Measurements from ENCODE around the gene PTPRU. TPM values are rescaled to one million over a fixed set of nuclear protein-coding genes. Genes with fewer than 3 reads are reported as not detected.

PTPRU gene
- total RNA-seq, 4 donors from 2014 or later = 4.3 to 15.9 (median 7.5) TPM

DNA sequence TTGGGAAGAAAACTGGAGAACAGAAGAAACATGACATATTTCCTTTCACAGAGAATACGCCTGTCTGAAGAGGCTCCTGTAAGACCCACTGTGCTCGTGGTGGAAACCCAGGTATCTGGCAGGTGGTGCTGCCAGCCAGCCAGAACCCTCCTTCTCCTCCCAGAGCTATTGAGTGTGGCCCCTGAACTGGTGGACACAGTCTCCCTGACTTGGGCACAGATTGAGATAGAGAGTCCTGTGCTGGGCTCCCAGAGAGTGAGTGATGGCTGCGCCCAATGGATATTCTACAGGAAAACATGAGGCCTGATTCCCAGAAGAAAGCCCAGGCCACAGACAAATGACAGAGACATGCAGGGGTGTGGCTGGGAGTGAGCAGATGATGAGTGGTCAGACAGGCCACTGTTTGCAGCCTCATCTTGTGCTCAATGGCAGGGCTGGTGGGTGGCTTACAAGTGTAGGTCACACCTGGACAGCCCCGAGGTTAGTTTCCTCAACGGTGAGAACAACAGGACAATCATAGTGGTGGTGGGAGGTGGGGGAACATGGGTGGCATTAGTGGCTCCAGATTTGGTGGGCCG is 127.9 kb downstream of the PTPRU start:
- no peaks in the 10 kb centered on the region for H3K9me3 ChIP-seq
- no peak overlapping the region for H3K27ac ChIP-seq
- peaks cover 0 to 49% (median 0%) of the 10 kb centered on the region in 4 donors for H3K27me3 ChIP-seq
- intact Hi-C loops (cut with DNase I) = no loop called here
- TF ChIP-seq, protein P1, sequence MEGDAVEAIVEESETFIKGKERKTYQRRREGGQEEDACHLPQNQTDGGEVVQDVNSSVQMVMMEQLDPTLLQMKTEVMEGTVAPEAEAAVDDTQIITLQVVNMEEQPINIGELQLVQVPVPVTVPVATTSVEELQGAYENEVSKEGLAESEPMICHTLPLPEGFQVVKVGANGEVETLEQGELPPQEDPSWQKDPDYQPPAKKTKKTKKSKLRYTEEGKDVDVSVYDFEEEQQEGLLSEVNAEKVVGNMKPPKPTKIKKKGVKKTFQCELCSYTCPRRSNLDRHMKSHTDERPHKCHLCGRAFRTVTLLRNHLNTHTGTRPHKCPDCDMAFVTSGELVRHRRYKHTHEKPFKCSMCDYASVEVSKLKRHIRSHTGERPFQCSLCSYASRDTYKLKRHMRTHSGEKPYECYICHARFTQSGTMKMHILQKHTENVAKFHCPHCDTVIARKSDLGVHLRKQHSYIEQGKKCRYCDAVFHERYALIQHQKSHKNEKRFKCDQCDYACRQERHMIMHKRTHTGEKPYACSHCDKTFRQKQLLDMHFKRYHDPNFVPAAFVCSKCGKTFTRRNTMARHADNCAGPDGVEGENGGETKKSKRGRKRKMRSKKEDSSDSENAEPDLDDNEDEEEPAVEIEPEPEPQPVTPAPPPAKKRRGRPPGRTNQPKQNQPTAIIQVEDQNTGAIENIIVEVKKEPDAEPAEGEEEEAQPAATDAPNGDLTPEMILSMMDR (IDR thresholded peaks at IDR 0.05) = no peak
- TF ChIP-seq POLR2A (IDR thresholded peaks at IDR 0.05) = no peak
- 78 to 94% methylated on average over 5 to 6 of the region's 6 CpGs for whole genome bisulfite sequencing, 2 donors
- H3K4me3 ChIP-seq = no peak overlapping the region
- no peak for DNase-seq
- no peaks in the 10 kb centered on the region for H3K4me1 ChIP-seq
- no peaks in the 10 kb centered on the region for H3K36me3 ChIP-seq

DNA sequence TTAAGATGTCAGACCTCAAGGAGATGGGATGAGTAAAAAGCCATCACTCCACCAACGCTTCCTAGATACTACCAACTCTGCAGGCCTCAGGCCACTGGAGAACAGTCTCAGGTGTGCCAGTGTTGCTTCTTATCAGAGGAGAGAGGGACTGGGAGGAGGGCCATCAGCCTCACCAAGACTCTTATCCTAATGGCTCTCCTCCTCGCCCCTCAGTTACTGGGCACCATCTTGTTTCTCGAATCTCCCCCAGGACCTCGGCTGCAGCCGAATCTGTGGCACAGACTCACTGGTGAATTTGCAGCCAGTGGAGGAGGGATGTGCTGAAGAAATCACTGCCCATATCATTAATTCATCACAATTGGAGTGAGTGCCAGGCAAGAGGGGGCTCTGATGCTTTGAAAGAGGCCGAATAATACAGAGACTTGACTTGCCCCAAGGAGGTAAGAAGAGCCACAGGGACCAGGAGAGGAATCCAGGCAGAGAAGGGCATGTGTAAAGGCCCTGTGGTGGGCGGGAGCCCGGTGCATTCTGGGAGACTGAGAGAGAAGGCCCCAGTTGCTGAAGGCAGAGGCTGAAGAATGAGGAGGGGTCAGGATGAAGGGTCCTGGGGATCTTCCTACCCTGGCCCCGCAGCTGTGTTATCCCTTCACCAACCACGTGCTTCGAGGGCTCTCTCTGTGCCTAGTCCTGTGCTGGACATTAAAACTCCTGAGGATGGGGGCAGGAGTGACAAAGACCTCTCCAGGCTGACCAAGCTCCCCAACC is 129.8 kb downstream of the PTPRU start:
- Histone ChIP-seq H3K36me3 (no peaks in the 10 kb centered on the region), H3K9me3 (no peaks in the 10 kb centered on the region), H3K27me3 (peaks cover 0 to 57% (median 0%) of the 10 kb centered on the region in 4 donors), H3K27ac (no peak overlapping the region), H3K4me1 (no peaks in the 10 kb centered on the region), H3K4me3 (no peak overlapping the region)
- no peak for DNase-seq
- 78 to 87% methylated on average over 8 to 11 of the region's 11 CpGs for WGBS, 2 donors
- TF ChIP-seq, protein P1 (IDR thresholded peaks at IDR 0.05) = no peak
- no peak for TF ChIP-seq POLR2A (IDR thresholded peaks at IDR 0.05)
- intact Hi-C loops (cut with DNase I) = no loop called here

DNA sequence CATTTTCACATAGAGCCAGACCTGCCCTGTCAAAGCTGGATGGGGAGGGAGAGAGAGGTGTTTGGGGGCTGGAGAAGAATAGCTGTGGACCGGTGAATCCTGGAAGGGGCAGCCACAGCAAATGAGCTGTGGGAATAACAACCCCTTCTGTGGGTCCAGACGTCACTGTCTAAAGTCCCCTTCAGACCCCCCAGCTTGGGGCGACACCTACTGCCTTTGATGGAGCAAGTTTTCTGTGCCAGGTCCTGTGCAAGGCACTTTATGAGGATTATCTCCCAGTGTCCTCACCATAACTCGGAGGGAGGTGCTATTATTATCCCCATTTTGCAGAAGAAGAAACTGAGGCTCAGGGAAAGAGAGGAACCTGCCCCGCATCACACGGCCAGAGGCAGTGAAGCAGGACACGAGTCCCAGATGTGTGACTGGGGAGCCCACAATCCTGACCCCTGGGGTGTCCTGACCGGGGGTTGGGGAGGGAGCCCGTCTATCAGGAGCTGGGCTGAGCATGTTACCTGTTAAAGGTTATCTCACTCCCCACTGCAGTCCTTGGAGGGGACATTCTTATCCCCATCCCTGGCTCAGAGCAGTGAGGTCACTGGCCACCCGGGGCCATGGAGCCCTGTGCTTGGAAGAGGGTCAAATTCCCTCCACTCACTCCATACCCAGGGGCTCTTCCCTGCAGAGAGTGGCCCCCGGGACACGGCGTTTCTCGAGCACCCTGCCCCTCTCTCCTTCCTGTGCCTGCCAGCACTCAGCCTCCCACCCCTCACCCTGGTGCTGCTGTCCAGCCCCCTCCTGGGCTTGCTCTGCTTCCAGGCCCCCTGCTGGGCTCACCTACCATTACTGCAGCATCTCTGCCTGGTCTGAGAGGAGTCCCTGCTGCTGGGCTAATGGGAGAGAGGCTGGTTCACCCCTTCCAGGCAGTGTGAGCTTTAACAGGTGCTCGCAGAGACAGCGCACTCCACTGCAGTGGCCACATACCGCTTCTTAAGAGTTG is 132.9 kb downstream of the PTPRU start:
- no peak overlapping the region for H3K27ac ChIP-seq
- intact Hi-C loops (cut with DNase I) = no loop called here
- TF ChIP-seq, protein P1 (IDR thresholded peaks at IDR 0.05) = no peak
- TF ChIP-seq POLR2A (IDR thresholded peaks at IDR 0.05) = no peak
- DNase-seq = no peak
- H3K9me3 ChIP-seq = no peaks in the 10 kb centered on the region
- WGBS, 2 donors = 63 to 65% methylated on average over 8 to 10 of the region's 17 CpGs
- no peaks in the 10 kb centered on the region for H3K4me1 ChIP-seq
- no peak overlapping the region for H3K4me3 ChIP-seq
- H3K27me3 ChIP-seq = peaks cover 0 to 60% (median 0%) of the 10 kb centered on the region in 4 donors
- no peaks in the 10 kb centered on the region for H3K36me3 ChIP-seq

DNA sequence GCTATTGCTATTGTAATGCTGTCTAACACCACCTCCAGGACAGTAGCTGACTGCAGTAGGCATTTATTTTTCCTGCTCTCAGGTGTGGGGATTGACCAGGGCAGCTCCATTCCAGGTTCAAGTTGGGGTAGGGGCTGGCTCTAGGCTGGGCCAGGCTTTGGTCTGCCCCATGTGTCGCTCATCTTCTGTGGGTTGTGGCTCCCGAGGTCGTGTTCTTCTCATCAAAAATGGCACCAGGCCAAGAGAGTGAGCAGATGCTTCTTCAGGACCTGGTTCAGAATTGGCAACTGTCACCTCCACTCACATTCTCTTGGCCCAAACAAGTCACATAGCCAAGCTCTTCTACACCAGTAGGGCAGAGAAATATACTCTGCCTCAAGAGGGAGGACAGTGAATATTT is 133.7 kb downstream of the PTPRU start:
- no peak overlapping the region for H3K4me3 ChIP-seq
- intact Hi-C loops (cut with DNase I) = no loop called here
- no peak for DNase-seq
- TF ChIP-seq POLR2A (IDR thresholded peaks at IDR 0.05) = no peak
- TF ChIP-seq, protein P1 (IDR thresholded peaks at IDR 0.05) = no peak
- WGBS, 2 donors = 87% methylated on average over 3 of the region's 3 CpGs; no CpG with 5 or more reads in 1 of the 2 donors
- H3K4me1 ChIP-seq = no peaks in the 10 kb centered on the region
- no peak overlapping the region for H3K27ac ChIP-seq
- H3K9me3 ChIP-seq = no peaks in the 10 kb centered on the region
- H3K36me3 ChIP-seq = no peaks in the 10 kb centered on the region
- peaks cover 0 to 69% (median 0%) of the 10 kb centered on the region in 4 donors for H3K27me3 ChIP-seq

Measured in esophagus squamous epithelium (tissue), 5 donors.